Stomach (tissue), 9 donors: ENCODE results near the gene MYO16. TPM values are rescaled to one million over a fixed set of nuclear protein-coding genes. Genes with fewer than 3 reads are reported as not detected.
"Not testable (repeated sequence)": the region's sequence is repeated elsewhere in the genome, so short reads cannot be mapped to it uniquely, and the experiment has no call there.

ENCODE experiments used
- DNase-seq, 2 donors: peaks; one replicate each; pipeline versions ENCODE4 v3.0.0 to v3.0.0-alpha.2; 2013 to 2019
- H3K27ac ChIP-seq, 5 donors: fragments of 200-600 bp in 4 of 5; sonication (generic) in 4 of 5; one replicate each; pipeline ENCODE4 v1.5.1; 2013 to 2019; ENCODE audit warnings: mild to moderate bottlenecking in 1 of 5, moderate library complexity in 1 of 5
- H3K27me3 ChIP-seq, 3 donors: fragments of 200-600 bp; sonication (generic); one replicate each; pipeline ENCODE4 v1.5.1; 2017 to 2019; ENCODE audit warnings: mixed run types in 1 of 3
- H3K36me3 ChIP-seq, 4 donors: fragments of 200-600 bp; sonication (generic); 1 replicate in 3 of 4; 2 replicates in 1 of 4; pipeline ENCODE4 v1.5.1; 2016 to 2019
- H3K4me1 ChIP-seq, 4 donors: fragments of 200-600 bp; sonication (generic); one replicate each; pipeline ENCODE4 v1.5.1; 2016 to 2019
- H3K4me3 ChIP-seq, 4 donors: fragments of 200-600 bp; sonication (generic) in 3 of 4; one replicate each; pipeline ENCODE4 v1.5.1; 2016 to 2019; ENCODE audit warnings: mild to moderate bottlenecking in 1 of 4
- H3K9me3 ChIP-seq, 4 donors: fragments of 200-600 bp; sonication (generic); one replicate each; pipeline ENCODE4 v1.5.1; 2016 to 2019
- CTCF ChIP-seq, 7 experiments: fragments of 450-650 bp in 4 of 7; fragments of 200-600 bp in 3 of 7; sonication (generic) in 3 of 7; IDR thresholded peaks; one replicate each; pipeline ENCODE4 v1.5.1; 2016 to 2019; ENCODE audit warnings: antibody characterized with exemption in 7 of 7, control low read depth in 2 of 7, mild to moderate bottlenecking in 1 of 7
- EP300 ChIP-seq: sonication (generic); formaldehyde crosslinking; IDR thresholded peaks from one replicate; pipeline ENCODE4 v1.6.1; 2017; ENCODE audit warnings: antibody characterized with exemption
- POLR2A ChIP-seq, 4 donors: fragments of 450-650 bp; IDR thresholded peaks; one replicate each; pipeline ENCODE4 v1.6.1; 2016; ENCODE audit warnings: antibody characterized with exemption in 4 of 4, control low read depth in 2 of 4, mild to moderate bottlenecking in 1 of 4, moderate library complexity in 1 of 4
- POLR2AphosphoS5 ChIP-seq, 3 donors: sonication (generic); formaldehyde crosslinking; IDR thresholded peaks; one replicate each; pipeline ENCODE4 v1.6.1; 2016; ENCODE audit warnings: antibody characterized with exemption in 3 of 3
- WGBS, 5 donors: extraction: QIAGEN DNeasy Blood & Tissue Kit in 3 of 5; methylation state at CpG; one replicate each; pipeline versions ENCODE4 v1.1.5 to v1.1.7; 2013 to 2018; 5-methylcytosine and 5-hydroxymethylcytosine counted together
- intact Hi-C: fragments of 100-400 bp; cut with DNase I; formaldehyde crosslinking; loops from one replicate; pipeline ENCODE4 v1.15.1; 2023; ENCODE audit warnings: low total_unique reads
- polyA plus RNA-seq, 3 donors: library from polyadenylated mRNA; stranded (reverse); fragments of 200-250 nt; gene quantifications; one replicate each; pipeline ENCODE4 v1.2.3, GENCODE V29; 2013
- total RNA-seq, 5 donors: library from RNA; depleted of rRNA; stranded (reverse); fragments of >200 nt; gene quantifications; one replicate each; pipeline versions ENCODE4 v1.1.0 to v1.2.3, GENCODE V29; 2014 to 2016
- donor health status: healthy with polysubstance abuse.
- donor health status: Bipolar disorder and iron deficiency.
- donor health status: healthy.

Gene MYO16
- total and polyA plus RNA-seq, 8 donors, result under 0.01 to 1.8 (median 0.15) TPM; not detected in 3

GRCh38 chr13:109215377-109215776 lies 586.0 kb downstream of the MYO16 start:
- H3K27ac ChIP-seq, result no peak overlapping the region
- no peak for TF ChIP-seq EP300
- no peak for TF ChIP-seq POLR2A (IDR thresholded peaks at IDR 0.05)
- no peak for TF ChIP-seq POLR2AphosphoS5 (IDR thresholded peaks at IDR 0.05)
- TF ChIP-seq CTCF (IDR thresholded peaks at IDR 0.05), result no peak
- no peaks in the 10 kb centered on the region for H3K36me3 ChIP-seq
- 80 to 94% (median 92%) methylated on average over 2 of the region's 2 CpGs for WGBS, 5 donors
- H3K27me3 ChIP-seq, result no peaks in the 10 kb centered on the region
- no peaks in the 10 kb centered on the region for H3K9me3 ChIP-seq
- H3K4me3 ChIP-seq, result no peak overlapping the region
- no peaks in the 10 kb centered on the region for H3K4me1 ChIP-seq
- DNase-seq, result no peak
- intact Hi-C loops, result no loop called here

DNA sequence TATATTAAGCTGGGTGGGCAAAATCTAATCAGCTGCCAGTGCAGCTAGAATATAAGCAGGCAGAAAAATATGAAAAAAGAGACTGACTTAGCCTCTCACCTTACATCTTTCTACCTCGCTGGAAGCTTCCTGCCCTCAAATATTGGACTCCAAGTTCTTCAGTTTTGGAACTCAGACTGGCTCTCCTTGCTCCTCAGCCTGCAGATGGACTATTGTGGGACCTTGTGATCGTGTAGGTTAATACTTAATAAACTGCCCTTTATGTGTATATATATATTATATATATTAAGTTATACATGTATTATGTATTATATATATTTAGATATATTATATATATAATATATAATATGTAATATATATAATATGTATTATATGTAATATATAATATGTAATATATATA lies 588.1 kb downstream of the MYO16 start:
- DNase-seq, H3K4me1 ChIP-seq, H3K36me3 ChIP-seq, H3K9me3 ChIP-seq, H3K27me3 ChIP-seq, H3K4me3 ChIP-seq, intact Hi-C loops, H3K27ac ChIP-seq: not testable (repeated sequence)
- 57 to 96% (median 68%) methylated on average over 2 of the region's 2 CpGs for WGBS, 5 donors

DNA sequence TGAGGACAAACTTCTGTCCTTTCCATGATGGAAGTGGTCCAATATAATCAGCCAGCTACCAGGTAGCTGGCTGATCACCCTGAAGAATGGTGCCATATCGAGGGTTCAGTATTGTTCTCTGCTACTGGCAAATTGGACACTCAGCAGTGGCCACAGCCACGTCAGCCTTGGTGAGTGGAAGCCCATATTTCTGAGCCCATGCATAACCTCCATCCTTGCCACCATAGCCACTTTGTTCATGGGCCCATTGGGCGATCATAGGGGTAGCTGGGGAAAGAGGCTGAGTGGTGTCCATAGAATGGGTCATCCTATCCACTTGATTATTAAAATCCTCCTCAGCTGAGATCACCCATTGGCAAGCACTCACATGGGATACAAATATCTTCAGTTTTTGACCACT lies 591.2 kb downstream of the MYO16 start:
- H3K4me3 ChIP-seq, result no peak overlapping the region
- WGBS, 5 donors, result 75 to 88% (median 83%) methylated on average over 3 of the region's 3 CpGs
- no peaks in the 10 kb centered on the region for H3K27me3 ChIP-seq
- intact Hi-C loops, result no loop called here
- H3K27ac ChIP-seq, result no peak overlapping the region
- TF ChIP-seq CTCF (IDR thresholded peaks at IDR 0.05) (no peak), EP300 (no peak), POLR2AphosphoS5 (IDR thresholded peaks at IDR 0.05) (no peak), POLR2A (IDR thresholded peaks at IDR 0.05) (no peak)
- H3K36me3 ChIP-seq, result no peaks in the 10 kb centered on the region
- no peaks in the 10 kb centered on the region for H3K4me1 ChIP-seq
- peaks cover 0 to 18% (median 15%) of the 10 kb centered on the region in 4 donors for H3K9me3 ChIP-seq
- DNase-seq, result no peak

GRCh38 chr13:109224033-109224432 lies 594.6 kb downstream of the MYO16 start:
- Histone ChIP-seq H3K27ac (no peak overlapping the region), H3K27me3 (no peaks in the 10 kb centered on the region), H3K36me3 (no peaks in the 10 kb centered on the region), H3K4me1 (no peaks in the 10 kb centered on the region), H3K4me3 (no peak overlapping the region), H3K9me3 (peaks cover 0 to 20% (median 18%) of the 10 kb centered on the region in 4 donors)
- intact Hi-C loops, result no loop called here
- TF ChIP-seq POLR2A (IDR thresholded peaks at IDR 0.05), result no peak
- no peak for TF ChIP-seq POLR2AphosphoS5 (IDR thresholded peaks at IDR 0.05)
- TF ChIP-seq CTCF (IDR thresholded peaks at IDR 0.05), result no peak
- no peak for TF ChIP-seq EP300
- DNase-seq, result no peak
- 56 to 68% (median 60%) methylated on average over 4 of the region's 4 CpGs for WGBS, 5 donors

- Histone ChIP-seq H3K27ac (no peak overlapping the region), H3K9me3 (peaks cover 0 to 23% (median 22%) of the 10 kb centered on the region in 4 donors), H3K4me1 (no peaks in the 10 kb centered on the region), H3K27me3 (no peaks in the 10 kb centered on the region), H3K4me3 (no peak overlapping the region), H3K36me3 (no peaks in the 10 kb centered on the region)
- 69 to 94% (median 86%) methylated on average over 1 of the region's 1 CpG for WGBS, 5 donors
- no peak for TF ChIP-seq EP300
- intact Hi-C loops, result no loop called here
- DNase-seq, result no peak
Measured at GRCh38 chr13:109226631-109227030, 597.2 kb downstream of the MYO16 start.
